ENCODE results near the gene NTSR1.

DNA sequence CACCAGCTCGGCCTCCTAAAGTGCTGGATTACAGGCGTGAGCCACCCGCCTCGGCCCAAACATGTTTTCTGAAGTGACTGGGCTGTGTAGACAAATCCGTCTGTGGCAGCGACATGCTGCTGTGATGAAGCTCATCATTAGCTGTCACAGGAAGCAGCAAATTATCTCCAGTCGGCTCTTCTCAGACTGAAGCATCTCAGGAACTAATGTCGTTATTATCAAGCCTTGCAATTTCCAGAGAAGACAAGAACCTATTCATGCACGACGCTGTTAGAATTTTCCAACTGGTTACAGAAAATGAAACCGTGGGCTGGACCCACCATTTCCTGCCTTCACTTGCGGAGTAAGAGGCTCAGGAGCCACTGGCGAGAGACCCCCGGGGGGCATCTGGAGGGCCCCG, 17.1 kb upstream of the NTSR1 start:
- TF ChIP-seq, protein P1, sequence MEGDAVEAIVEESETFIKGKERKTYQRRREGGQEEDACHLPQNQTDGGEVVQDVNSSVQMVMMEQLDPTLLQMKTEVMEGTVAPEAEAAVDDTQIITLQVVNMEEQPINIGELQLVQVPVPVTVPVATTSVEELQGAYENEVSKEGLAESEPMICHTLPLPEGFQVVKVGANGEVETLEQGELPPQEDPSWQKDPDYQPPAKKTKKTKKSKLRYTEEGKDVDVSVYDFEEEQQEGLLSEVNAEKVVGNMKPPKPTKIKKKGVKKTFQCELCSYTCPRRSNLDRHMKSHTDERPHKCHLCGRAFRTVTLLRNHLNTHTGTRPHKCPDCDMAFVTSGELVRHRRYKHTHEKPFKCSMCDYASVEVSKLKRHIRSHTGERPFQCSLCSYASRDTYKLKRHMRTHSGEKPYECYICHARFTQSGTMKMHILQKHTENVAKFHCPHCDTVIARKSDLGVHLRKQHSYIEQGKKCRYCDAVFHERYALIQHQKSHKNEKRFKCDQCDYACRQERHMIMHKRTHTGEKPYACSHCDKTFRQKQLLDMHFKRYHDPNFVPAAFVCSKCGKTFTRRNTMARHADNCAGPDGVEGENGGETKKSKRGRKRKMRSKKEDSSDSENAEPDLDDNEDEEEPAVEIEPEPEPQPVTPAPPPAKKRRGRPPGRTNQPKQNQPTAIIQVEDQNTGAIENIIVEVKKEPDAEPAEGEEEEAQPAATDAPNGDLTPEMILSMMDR (IDR thresholded peaks at IDR 0.05): no peak
- no peak for TF ChIP-seq POLR2A (IDR thresholded peaks at IDR 0.05)

Measured in heart left ventricle (tissue), 13 donors.